Testis (tissue), 2 donors: ENCODE data around the gene DYNC2LI1.

Experiments used
- CTCF ChIP-seq, 3 experiments: fragments of 450-650 bp in 2 of 3; fragments of 200-600 bp in 1 of 3; sonication (generic) in 1 of 3; IDR thresholded peaks; one replicate each; pipeline ENCODE4 v1.5.1; 2016 to 2019; ENCODE audit warnings: antibody characterized with exemption in 3 of 3, mild to moderate bottlenecking in 2 of 3, moderate library complexity in 1 of 3
- POLR2A ChIP-seq: fragments of 450-650 bp; IDR thresholded peaks from one replicate; pipeline ENCODE4 v1.6.1; 2017; ENCODE audit warnings: antibody characterized with exemption, mild to moderate bottlenecking, moderate library complexity

- TF ChIP-seq CTCF (IDR thresholded peaks at IDR 0.05) (no peak), POLR2A (no peak)
Observed at GRCh38 chr2:43806719-43807031, 32.8 kb downstream of the DYNC2LI1 start.
